Liver (tissue), 9 donors: ENCODE results near the gene HSP90AB1. TPM values are rescaled to one million over a fixed set of nuclear protein-coding genes. Genes with fewer than 3 reads are reported as not detected.

ENCODE experiments used
- DNase-seq: peaks from one replicate; pipeline ENCODE4 v3.0.0-alpha.2; 2017; ENCODE audit warnings: low spot score
- H3K27ac ChIP-seq, 2 donors: one replicate each; pipeline ENCODE4 v1.7.0; 2013; ENCODE audit warnings: inconsistent platforms in 2 of 2, low read length in 2 of 2, control low read depth in 1 of 2, low read depth in 1 of 2, mild to moderate bottlenecking in 1 of 2
- H3K27me3 ChIP-seq, 4 donors: one replicate each; pipeline versions ENCODE4 v1.6.1 to v1.7.0; 2013; ENCODE audit warnings: low read length in 3 of 4, inconsistent platforms in 1 of 4, mild to moderate bottlenecking in 1 of 4, moderate library complexity in 1 of 4; ENCODE audit not compliant: control insufficient read depth in 4 of 4, insufficient read depth in 4 of 4
- H3K36me3 ChIP-seq, 4 donors: one replicate each; pipeline versions ENCODE4 v1.6.1 to v1.7.0; 2013; ENCODE audit warnings: low read length in 3 of 4, mild to moderate bottlenecking in 3 of 4, low read depth in 1 of 4, moderate library complexity in 1 of 4; ENCODE audit not compliant: control insufficient read depth in 4 of 4, insufficient read depth in 3 of 4
- H3K4me1 ChIP-seq, 4 donors: one replicate each; pipeline versions ENCODE4 v1.6.1 to v1.7.0; 2013; ENCODE audit warnings: low read length in 3 of 4, mild to moderate bottlenecking in 3 of 4, moderate library complexity in 1 of 4; ENCODE audit not compliant: control insufficient read depth in 4 of 4, insufficient read depth in 4 of 4
- H3K4me3 ChIP-seq, 3 donors: one replicate each; pipeline versions ENCODE4 v1.6.1 to v1.7.0; 2013; ENCODE audit warnings: low read length in 3 of 3, control low read depth in 1 of 3, low read depth in 1 of 3, mild to moderate bottlenecking in 1 of 3
- H3K9ac ChIP-seq, 2 donors: one replicate each; pipeline ENCODE4 v1.7.0; 2013; ENCODE audit warnings: low read length in 2 of 2, mild to moderate bottlenecking in 2 of 2, moderate library complexity in 2 of 2, control low read depth in 1 of 2, low read depth in 1 of 2
- H3K9me3 ChIP-seq, 4 donors: one replicate each; pipeline versions ENCODE4 v1.6.1 to v1.7.0; 2013; ENCODE audit warnings: low read length in 3 of 4; ENCODE audit not compliant: control insufficient read depth in 4 of 4
- ATF3 ChIP-seq: IDR thresholded peaks from 2 replicates; pipeline ENCODE4 v1.6.1; 2016; ENCODE audit warnings: antibody characterized with exemption
- EGR1 ChIP-seq, 2 donors: IDR thresholded peaks; 2 replicates each; pipeline ENCODE4 v1.6.1; 2016 to 2018; ENCODE audit warnings: antibody characterized with exemption in 2 of 2, low read depth in 2 of 2
- FOXA1 ChIP-seq: IDR thresholded peaks from 2 replicates; pipeline ENCODE4 v1.6.1; 2016; ENCODE audit warnings: antibody characterized with exemption
- FOXA2 ChIP-seq: IDR thresholded peaks from 2 replicates; pipeline ENCODE4 v1.6.1; 2016; ENCODE audit warnings: antibody characterized with exemption
- GABPA ChIP-seq, 2 donors: IDR thresholded peaks in 1 of 2; conservative IDR thresholded peaks in 1 of 2; 2 replicates each; pipeline ENCODE4 v1.6.1; 2016; ENCODE audit warnings: antibody characterized with exemption in 2 of 2, mild to moderate bottlenecking in 1 of 2, moderate library complexity in 1 of 2
- HNF4A ChIP-seq, 2 donors: conservative IDR thresholded peaks; 2 replicates each; pipeline ENCODE4 v1.6.1; 2016; ENCODE audit warnings: antibody characterized with exemption in 2 of 2, mild to moderate bottlenecking in 2 of 2
- HNF4G ChIP-seq: IDR thresholded peaks from 2 replicates; pipeline ENCODE4 v1.6.1; 2016; ENCODE audit warnings: antibody characterized with exemption
- JUND ChIP-seq, 2 donors: IDR thresholded peaks; 2 replicates each; pipeline ENCODE4 v1.6.1; 2016; ENCODE audit warnings: antibody characterized with exemption in 2 of 2
- NR2F2 ChIP-seq: IDR thresholded peaks from 2 replicates; pipeline ENCODE4 v1.6.1; 2016; ENCODE audit warnings: antibody characterized with exemption
- RAD21 ChIP-seq, 2 donors: IDR thresholded peaks; 2 replicates each; pipeline ENCODE4 v1.6.1; 2016; ENCODE audit warnings: antibody characterized with exemption in 2 of 2, mild to moderate bottlenecking in 2 of 2
- REST ChIP-seq: IDR thresholded peaks from 2 replicates; pipeline ENCODE4 v1.6.1; 2016; ENCODE audit warnings: antibody characterized with exemption, mild to moderate bottlenecking
- RXRA ChIP-seq, 2 donors: IDR thresholded peaks; 2 replicates each; pipeline ENCODE4 v1.6.1; 2017 to 2018; ENCODE audit warnings: antibody characterized with exemption in 2 of 2, mild to moderate bottlenecking in 1 of 2
- SP1 ChIP-seq: IDR thresholded peaks from 2 replicates; pipeline ENCODE4 v1.6.1; 2018; ENCODE audit warnings: antibody characterized with exemption, mild to moderate bottlenecking
- TAF1 ChIP-seq: conservative IDR thresholded peaks from 2 replicates; pipeline ENCODE4 v1.6.1; 2016; ENCODE audit warnings: antibody characterized with exemption, mild to moderate bottlenecking
- YY1 ChIP-seq: IDR thresholded peaks from 2 replicates; pipeline ENCODE4 v1.6.1; 2016; ENCODE audit warnings: antibody characterized with exemption, mild to moderate bottlenecking
- WGBS: extraction: QIAGEN DNeasy Blood & Tissue Kit; methylation state at CpG from one replicate; pipeline ENCODE4 v1.1.7; 2013; 5-methylcytosine and 5-hydroxymethylcytosine counted together
- polyA plus RNA-seq, 2 donors: library from polyadenylated mRNA; stranded (reverse) in 1 of 2; unstranded in 1 of 2; fragments of 200-250 nt in 1 of 2; fragments of >200 nt in 1 of 2; fragmentation: Nextera tagmentation in 1 of 2; extraction: Ambion mirVana in 1 of 2; gene quantifications; one replicate each; pipeline versions ENCODE4 v1.2.1 to v1.2.3, GENCODE V29; 2013 to 2015
- total RNA-seq, 2 donors: library from RNA; depleted of rRNA; stranded (reverse); fragments of >200 nt; gene quantifications; one replicate each; pipeline ENCODE4 v1.2.3, GENCODE V29; 2014
- TF ChIP-seq, protein P1 (sequence below): fragments of 150-350 bp; IDR thresholded peaks from 2 replicates; pipeline ENCODE4 v1.5.1; 2017; ENCODE audit warnings: improper control_type of control experiment, low read depth, low read length; ENCODE audit not compliant: missing input control
- TF ChIP-seq, protein P2 (sequence below): IDR thresholded peaks from 2 replicates; pipeline ENCODE4 v1.6.1; 2016; ENCODE audit warnings: antibody characterized with exemption
- TF ChIP-seq, protein P3 (sequence below): IDR thresholded peaks from 2 replicates; pipeline ENCODE4 v1.6.1; 2016; ENCODE audit warnings: antibody characterized with exemption
- donor health status: healthy.
- donor health status: healthy.
- donor health status: healthy.
- donor health status: healthy.
- donor health status: healthy.

Gene HSP90AB1
- total and polyA plus RNA-seq, 4 donors: 129 to 281 (median 203) TPM

DNA sequence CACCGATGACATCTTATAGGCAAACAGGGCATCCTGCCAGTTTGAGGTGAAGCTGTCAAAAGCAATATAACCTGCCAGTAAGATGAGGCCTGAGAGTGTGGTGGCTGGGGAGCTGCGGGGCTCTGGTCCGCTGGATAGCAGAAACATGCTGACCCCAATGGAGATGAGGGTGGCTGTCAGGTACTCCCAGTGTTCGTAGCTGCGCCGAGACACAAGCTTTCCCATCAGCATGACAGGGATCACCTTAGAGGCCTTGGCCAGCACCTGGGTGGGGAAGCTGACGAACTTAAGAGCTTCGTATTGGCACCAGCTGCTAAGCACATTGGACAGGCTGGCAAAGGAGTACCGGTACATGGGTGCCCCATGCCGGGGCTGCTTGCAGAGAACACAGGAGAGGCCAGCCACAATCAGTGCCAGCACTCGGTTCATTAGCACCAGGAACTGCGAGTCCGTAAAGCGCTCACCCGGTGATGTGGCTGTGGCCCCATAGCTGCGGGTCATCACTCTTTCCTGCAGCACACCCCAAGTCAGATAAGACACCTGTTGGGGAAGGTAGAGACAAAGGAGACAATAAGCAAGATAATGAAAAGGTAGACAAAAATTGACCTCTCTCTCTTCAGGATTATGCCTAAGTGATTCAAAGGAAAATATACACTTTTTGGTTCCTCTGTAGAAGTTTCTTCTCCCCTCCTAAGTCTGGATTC is 8.4 kb downstream of the HSP90AB1 start:
- Histone ChIP-seq H3K4me3 (no peak overlapping the region), H3K27me3 (no peaks in the 10 kb centered on the region), H3K4me1 (peaks cover 2 to 30% (median 14%) of the 10 kb centered on the region in 4 donors), H3K36me3 (peaks cover 7 to 57% (median 46%) of the 10 kb centered on the region in 4 donors), H3K9me3 (no peaks in the 10 kb centered on the region), H3K27ac (peak overlapping the region in 1 of 2 donors; percentile 6), H3K9ac (no peak overlapping the region)
- TF ChIP-seq HNF4G: no peak
- no peak for TF ChIP-seq REST
- no peak for TF ChIP-seq EGR1 (IDR thresholded peaks at IDR 0.05; ENCODE audit: low read depth in 2 of 2)
- no peak for TF ChIP-seq TAF1
- TF ChIP-seq, protein P1, sequence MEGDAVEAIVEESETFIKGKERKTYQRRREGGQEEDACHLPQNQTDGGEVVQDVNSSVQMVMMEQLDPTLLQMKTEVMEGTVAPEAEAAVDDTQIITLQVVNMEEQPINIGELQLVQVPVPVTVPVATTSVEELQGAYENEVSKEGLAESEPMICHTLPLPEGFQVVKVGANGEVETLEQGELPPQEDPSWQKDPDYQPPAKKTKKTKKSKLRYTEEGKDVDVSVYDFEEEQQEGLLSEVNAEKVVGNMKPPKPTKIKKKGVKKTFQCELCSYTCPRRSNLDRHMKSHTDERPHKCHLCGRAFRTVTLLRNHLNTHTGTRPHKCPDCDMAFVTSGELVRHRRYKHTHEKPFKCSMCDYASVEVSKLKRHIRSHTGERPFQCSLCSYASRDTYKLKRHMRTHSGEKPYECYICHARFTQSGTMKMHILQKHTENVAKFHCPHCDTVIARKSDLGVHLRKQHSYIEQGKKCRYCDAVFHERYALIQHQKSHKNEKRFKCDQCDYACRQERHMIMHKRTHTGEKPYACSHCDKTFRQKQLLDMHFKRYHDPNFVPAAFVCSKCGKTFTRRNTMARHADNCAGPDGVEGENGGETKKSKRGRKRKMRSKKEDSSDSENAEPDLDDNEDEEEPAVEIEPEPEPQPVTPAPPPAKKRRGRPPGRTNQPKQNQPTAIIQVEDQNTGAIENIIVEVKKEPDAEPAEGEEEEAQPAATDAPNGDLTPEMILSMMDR: no peak
- TF ChIP-seq FOXA2: no peak
- no peak for TF ChIP-seq ATF3
- no peak for TF ChIP-seq NR2F2
- TF ChIP-seq HNF4A (conservative IDR thresholded peaks at IDR 0.05): no peak
- no peak for TF ChIP-seq YY1
- TF ChIP-seq RXRA (IDR thresholded peaks at IDR 0.05): no peak
- TF ChIP-seq GABPA (IDR thresholded peaks at IDR 0.05 in 1 of 2, conservative IDR thresholded peaks at IDR 0.05 in 1 of 2): no peak
- no peak for TF ChIP-seq SP1
- no peak for TF ChIP-seq RAD21 (IDR thresholded peaks at IDR 0.05)
- TF ChIP-seq, protein P2, sequence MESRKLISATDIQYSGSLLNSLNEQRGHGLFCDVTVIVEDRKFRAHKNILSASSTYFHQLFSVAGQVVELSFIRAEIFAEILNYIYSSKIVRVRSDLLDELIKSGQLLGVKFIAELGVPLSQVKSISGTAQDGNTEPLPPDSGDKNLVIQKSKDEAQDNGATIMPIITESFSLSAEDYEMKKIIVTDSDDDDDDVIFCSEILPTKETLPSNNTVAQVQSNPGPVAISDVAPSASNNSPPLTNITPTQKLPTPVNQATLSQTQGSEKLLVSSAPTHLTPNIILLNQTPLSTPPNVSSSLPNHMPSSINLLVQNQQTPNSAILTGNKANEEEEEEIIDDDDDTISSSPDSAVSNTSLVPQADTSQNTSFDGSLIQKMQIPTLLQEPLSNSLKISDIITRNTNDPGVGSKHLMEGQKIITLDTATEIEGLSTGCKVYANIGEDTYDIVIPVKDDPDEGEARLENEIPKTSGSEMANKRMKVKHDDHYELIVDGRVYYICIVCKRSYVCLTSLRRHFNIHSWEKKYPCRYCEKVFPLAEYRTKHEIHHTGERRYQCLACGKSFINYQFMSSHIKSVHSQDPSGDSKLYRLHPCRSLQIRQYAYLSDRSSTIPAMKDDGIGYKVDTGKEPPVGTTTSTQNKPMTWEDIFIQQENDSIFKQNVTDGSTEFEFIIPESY: no peak
- TF ChIP-seq FOXA1: no peak
- no peak for TF ChIP-seq JUND (IDR thresholded peaks at IDR 0.05)
- TF ChIP-seq, protein P3, sequence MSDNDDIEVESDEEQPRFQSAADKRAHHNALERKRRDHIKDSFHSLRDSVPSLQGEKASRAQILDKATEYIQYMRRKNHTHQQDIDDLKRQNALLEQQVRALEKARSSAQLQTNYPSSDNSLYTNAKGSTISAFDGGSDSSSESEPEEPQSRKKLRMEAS: no peak
- 62% methylated on average over 16 of the region's 16 CpGs for WGBS
- DNase-seq: no peak
